Stomach smooth muscle (tissue), 2 donors: ENCODE data around the gene FAM227B.
"Not testable (repeated sequence)": the region's sequence is repeated elsewhere in the genome, so short reads cannot be mapped to it uniquely, and the experiment has no call there.

Experiments used
- H3K27ac ChIP-seq: one replicate; pipeline ENCODE4 v1.7.0; 2013; ENCODE audit warnings: mild to moderate bottlenecking, low read length, inconsistent platforms
- H3K27me3 ChIP-seq, 2 donors: one replicate each; pipeline ENCODE4 v1.7.0; 2013; ENCODE audit warnings: low read length in 2 of 2; ENCODE audit not compliant: insufficient read depth in 2 of 2, control insufficient read depth in 1 of 2
- H3K36me3 ChIP-seq, 2 donors: one replicate each; pipeline ENCODE4 v1.7.0; 2013; ENCODE audit warnings: low read length in 2 of 2; ENCODE audit not compliant: control insufficient read depth in 2 of 2, insufficient read depth in 2 of 2
- H3K4me1 ChIP-seq: one replicate; pipeline ENCODE4 v1.7.0; 2013; ENCODE audit warnings: low read length; ENCODE audit not compliant: control insufficient read depth, insufficient read depth
- H3K4me3 ChIP-seq, 2 donors: one replicate each; pipeline ENCODE4 v1.7.0; 2013; ENCODE audit warnings: low read length in 2 of 2
- H3K9ac ChIP-seq, 2 donors: one replicate each; pipeline ENCODE4 v1.7.0; 2013; ENCODE audit warnings: low read length in 2 of 2, mild to moderate bottlenecking in 1 of 2
- H3K9me3 ChIP-seq, 2 donors: one replicate each; pipeline ENCODE4 v1.7.0; 2013; ENCODE audit warnings: low read length in 2 of 2; ENCODE audit not compliant: control insufficient read depth in 2 of 2
- donor health status: healthy.
- donor health status: Pancreatic carcinoma.

FAM227B gene

DNA sequence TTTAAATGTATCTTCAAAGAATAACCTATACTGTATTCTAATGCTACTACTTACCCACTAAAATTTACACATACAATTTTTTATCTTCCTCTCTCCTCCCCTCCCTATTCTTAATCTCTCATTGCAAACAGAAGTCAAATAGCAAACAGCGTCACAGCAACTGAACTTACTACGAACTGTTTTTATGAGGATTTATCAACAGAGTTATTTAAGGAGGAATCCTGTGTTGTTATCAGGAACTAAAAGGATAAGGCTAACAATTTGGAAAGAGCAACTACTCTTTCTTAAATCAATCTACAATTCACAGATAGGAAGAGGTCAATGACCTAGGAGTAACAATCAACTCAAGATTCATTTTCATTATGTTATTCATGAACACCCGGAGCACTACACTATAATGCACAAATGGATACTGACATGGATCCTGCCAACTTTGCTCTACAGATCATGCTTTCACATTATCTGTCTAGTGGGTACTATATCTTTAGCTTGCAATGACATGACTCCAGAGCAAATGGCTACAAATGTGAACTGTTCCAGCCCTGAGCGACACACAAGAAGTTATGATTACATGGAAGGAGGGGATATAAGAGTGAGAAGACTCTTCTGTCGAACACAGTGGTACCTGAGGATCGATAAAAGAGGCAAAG lies 196.6 kb downstream of the FAM227B start:
- Histone ChIP-seq H3K27ac (peak overlapping the region; percentile 64), H3K36me3 (peaks cover 0 to 3% of the 10 kb centered on the region in 2 donors), H3K9ac (peak overlapping the region; percentile 63 to 79)

DNA sequence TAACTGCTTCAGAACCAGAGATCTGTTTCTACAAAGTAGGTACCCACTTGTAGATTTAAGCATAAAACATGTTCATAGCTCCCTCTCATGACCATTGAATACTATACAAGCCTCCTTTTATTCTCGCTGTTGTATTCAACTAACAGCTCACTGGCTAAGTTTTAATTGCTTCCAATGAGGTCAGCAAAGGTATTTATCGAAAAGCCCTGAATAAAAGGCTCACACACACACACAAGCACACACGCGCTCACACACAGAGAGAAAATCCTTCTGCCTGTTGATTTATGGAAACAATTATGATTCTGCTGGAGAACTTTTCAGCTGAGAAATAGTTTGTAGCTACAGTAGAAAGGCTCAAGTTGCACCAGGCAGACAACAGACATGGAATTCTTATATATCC lies 197.6 kb downstream of the FAM227B start, which contains the start of gene FGF7:
TSS of gene FGF7 (plus strand) at position 222 of the 400 bp plus-strand sequence. CDS start 1,056 bp downstream, outside the sequence.
- Histone ChIP-seq H3K4me1 (no peaks in the 10 kb centered on the region), H3K9ac (peak within 1 kb of the TSS; percentile 63 to 79), H3K9me3 (no peaks in the 10 kb centered on the region), H3K27me3 (no peaks in the 10 kb centered on the region), H3K27ac (peak within 1 kb of the TSS; percentile 64), H3K36me3 (no peaks in the 10 kb centered on the region), H3K4me3 (peak within 1 kb of the TSS; percentile 77 to 86)

More for the DNA sequence above, 196.6 kb downstream of the FAM227B start:
- H3K27me3 ChIP-seq = no peaks in the 10 kb centered on the region
- H3K4me1 ChIP-seq = no peaks in the 10 kb centered on the region
- peak overlapping the region; percentile 77 to 86 for H3K4me3 ChIP-seq
- H3K9me3 ChIP-seq = no peaks in the 10 kb centered on the region

DNA sequence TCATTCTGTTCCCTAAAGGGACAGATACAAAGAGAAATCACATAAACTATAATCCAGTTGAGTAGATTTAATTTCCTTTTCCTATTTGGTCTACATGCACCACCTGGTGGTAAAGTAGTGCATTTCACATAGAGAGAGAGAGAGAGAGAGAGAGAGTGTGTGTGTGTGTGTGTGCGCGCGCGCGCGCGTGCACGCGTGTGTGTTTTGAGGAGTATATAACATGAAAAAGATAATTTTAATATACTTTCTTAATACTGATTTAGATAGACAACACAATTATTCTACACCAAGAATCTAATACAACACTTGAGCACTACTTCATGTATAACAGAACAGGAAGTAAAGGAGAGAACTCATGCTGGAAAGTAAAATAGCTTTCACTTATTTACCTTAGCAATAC lies 198.6 kb downstream of the FAM227B start:
- Histone ChIP-seq H3K36me3 (no peaks in the 10 kb centered on the region), H3K4me3 (peak overlapping the region; percentile 77 to 86), H3K9ac (peak overlapping the region; percentile 43 to 63), H3K27ac (peak overlapping the region; percentile 58), H3K27me3 (no peaks in the 10 kb centered on the region), H3K9me3 (no peaks in the 10 kb centered on the region), H3K4me1 (no peaks in the 10 kb centered on the region)

GRCh38 chr15:49418811-49419210 lies 201.8 kb downstream of the FAM227B start:
- Histone ChIP-seq H3K9me3 (no peaks in the 10 kb centered on the region), H3K27ac (no peak overlapping the region), H3K27me3 (no peaks in the 10 kb centered on the region), H3K4me1 (no peaks in the 10 kb centered on the region), H3K9ac (no peak overlapping the region), H3K36me3 (no peaks in the 10 kb centered on the region), H3K4me3 (no peak overlapping the region)

DNA sequence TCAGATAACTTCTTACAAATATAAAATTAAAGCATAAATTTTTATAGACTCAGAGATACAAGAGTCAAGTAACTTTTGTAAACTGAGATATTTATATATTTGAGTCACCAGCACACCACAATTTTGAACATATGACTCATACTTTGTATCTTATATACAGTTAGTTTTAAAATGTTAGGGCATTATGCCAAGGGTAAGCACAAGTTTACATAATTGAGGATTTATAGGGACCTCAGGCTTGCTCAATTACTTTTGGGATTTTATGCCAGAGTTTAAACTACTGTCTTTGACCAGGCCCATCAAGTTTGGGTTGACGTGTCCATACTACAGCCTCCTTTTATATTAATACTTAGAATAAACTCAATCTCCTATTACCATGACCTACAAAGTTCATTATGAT lies 205.0 kb downstream of the FAM227B start:
- Histone ChIP-seq H3K9me3 (no peaks in the 10 kb centered on the region), H3K4me3 (no peak overlapping the region), H3K36me3 (no peaks in the 10 kb centered on the region)

GRCh38 chr15:49415149-49415548 lies 205.5 kb downstream of the FAM227B start:
- no peaks in the 10 kb centered on the region for H3K9me3 ChIP-seq
- H3K36me3 ChIP-seq = no peaks in the 10 kb centered on the region
- H3K27ac ChIP-seq = no peak overlapping the region
- H3K4me1 ChIP-seq = no peaks in the 10 kb centered on the region
- no peak overlapping the region for H3K9ac ChIP-seq
- H3K4me3 ChIP-seq = no peak overlapping the region
- no peaks in the 10 kb centered on the region for H3K27me3 ChIP-seq

More for the DNA sequence above, 205.0 kb downstream of the FAM227B start:
- no peaks in the 10 kb centered on the region for H3K27me3 ChIP-seq
- H3K4me1 ChIP-seq = no peaks in the 10 kb centered on the region
- no peak overlapping the region for H3K27ac ChIP-seq
- no peak overlapping the region for H3K9ac ChIP-seq

GRCh38 chr15:49412797-49413196 lies 207.8 kb downstream of the FAM227B start:
- H3K9me3 ChIP-seq = no peaks in the 10 kb centered on the region
- H3K9ac ChIP-seq = no peak overlapping the region
- H3K4me3 ChIP-seq = no peak overlapping the region
- no peaks in the 10 kb centered on the region for H3K36me3 ChIP-seq
- H3K27ac ChIP-seq = no peak overlapping the region
- H3K4me1 ChIP-seq = no peaks in the 10 kb centered on the region
- no peaks in the 10 kb centered on the region for H3K27me3 ChIP-seq

DNA sequence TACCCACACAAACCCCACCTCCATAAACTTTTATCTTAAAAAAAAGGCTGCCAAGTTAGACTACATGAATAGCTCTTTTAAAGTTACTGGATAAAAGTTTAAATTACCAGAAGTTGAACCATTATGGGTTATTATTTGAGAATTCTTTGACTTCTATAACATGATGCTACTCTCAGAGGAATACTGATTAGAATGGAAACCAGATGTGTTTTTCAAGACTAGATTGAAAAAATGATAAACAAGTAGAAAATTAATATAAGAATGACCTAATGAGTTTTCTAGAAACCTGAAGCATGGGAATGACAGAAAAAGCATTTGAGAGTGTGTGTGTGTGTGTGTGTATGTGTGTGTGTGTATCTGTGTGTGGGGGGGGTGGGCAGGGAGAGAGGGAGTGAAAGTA lies 210.0 kb downstream of the FAM227B start:
- no peak overlapping the region for H3K9ac ChIP-seq
- no peaks in the 10 kb centered on the region for H3K4me1 ChIP-seq
- no peak overlapping the region for H3K27ac ChIP-seq
- no peaks in the 10 kb centered on the region for H3K36me3 ChIP-seq
- H3K9me3 ChIP-seq = no peaks in the 10 kb centered on the region
- H3K27me3 ChIP-seq = no peaks in the 10 kb centered on the region
- no peak overlapping the region for H3K4me3 ChIP-seq

- H3K4me3 ChIP-seq = no peak overlapping the region
- no peaks in the 10 kb centered on the region for H3K36me3 ChIP-seq
- no peaks in the 10 kb centered on the region for H3K9me3 ChIP-seq
- no peaks in the 10 kb centered on the region for H3K4me1 ChIP-seq
- no peak overlapping the region for H3K27ac ChIP-seq
- H3K27me3 ChIP-seq = no peaks in the 10 kb centered on the region
- no peak overlapping the region for H3K9ac ChIP-seq
Measured at GRCh38 chr15:49406352-49407118, 214.1 kb downstream of the FAM227B start.

- H3K4me3 ChIP-seq, H3K36me3 ChIP-seq, H3K9ac ChIP-seq, H3K27ac ChIP-seq, H3K9me3 ChIP-seq, H3K4me1 ChIP-seq, H3K27me3 ChIP-seq: not testable (repeated sequence)
Measured at GRCh38 chr15:49402515-49403296, 217.9 kb downstream of the FAM227B start.
